Astrocyte of the spinal cord (primary cell): ENCODE measurements around the gene PTGES3.

ENCODE experiments used
- DNase-seq: peaks from one replicate; pipeline ENCODE4 v3.0.0; 2011; ENCODE audit warnings: low read depth, low spot score
- H3K4me3 ChIP-seq: 2 replicates; pipeline ENCODE4 v1.5.1; 2011; ENCODE audit warnings: low read depth, mild to moderate bottlenecking, low read length, moderate library complexity
- in situ Hi-C: cut with HindIII; loops from 2 replicates; pipeline ENCODE4 v1.10.0; 2017; ENCODE audit warnings: low sequenced_read_pairs
- TF ChIP-seq, protein P1 (sequence below): IDR thresholded peaks from 2 replicates; pipeline ENCODE4 v1.5.1; 2012; ENCODE audit warnings: low read depth, mild to moderate bottlenecking, low read length, inconsistent platforms

Gene PTGES3

DNA sequence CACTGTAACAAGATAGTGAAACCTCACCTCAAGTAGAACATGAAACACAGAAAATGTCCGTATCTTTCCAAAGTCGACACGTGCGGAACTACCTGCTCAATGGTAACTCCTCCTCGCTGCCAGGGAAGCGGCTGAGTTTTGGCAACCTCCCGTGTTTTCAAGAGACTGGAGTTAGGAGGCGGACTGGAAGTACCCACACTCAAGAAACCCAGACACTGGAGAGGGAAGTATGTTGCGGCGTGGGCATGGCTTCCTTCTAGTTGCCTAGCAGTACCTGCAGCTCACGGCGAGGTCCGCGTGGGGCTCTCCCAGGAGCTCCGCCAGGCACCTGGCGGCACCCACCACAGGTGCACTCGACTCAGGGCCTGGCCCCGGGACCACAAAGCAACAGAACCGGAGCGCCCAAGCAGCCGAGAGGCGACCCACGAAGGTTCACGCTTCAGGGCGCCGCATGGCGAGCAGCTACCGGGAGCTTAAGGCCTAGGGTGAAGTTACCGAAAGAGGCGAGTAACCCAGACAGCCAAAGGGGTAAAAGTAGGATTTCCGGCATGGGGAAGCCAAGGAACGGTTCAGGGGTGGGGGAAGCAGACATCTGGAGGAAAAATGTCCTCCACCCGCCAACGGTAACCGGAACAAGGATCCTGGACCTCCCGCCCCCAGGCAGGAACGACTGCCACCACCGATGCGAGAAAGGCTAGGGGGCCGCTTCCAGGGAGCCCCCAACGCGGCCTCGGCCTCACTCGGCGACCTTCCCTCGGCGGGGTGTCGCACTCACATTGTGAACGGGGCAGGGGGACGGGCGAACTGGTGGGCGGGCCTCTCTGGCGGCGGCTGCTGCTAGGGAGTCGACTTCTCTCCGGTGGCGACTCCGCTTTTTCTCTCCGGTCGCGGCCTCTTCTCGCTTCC lies 608 bp downstream of the PTGES3 start:
- in situ Hi-C loops, result no loop called here
- peak overlapping the region; percentile 100 for H3K4me3 ChIP-seq
- DNase-seq, result peak; percentile 43
- TF ChIP-seq, protein P1, sequence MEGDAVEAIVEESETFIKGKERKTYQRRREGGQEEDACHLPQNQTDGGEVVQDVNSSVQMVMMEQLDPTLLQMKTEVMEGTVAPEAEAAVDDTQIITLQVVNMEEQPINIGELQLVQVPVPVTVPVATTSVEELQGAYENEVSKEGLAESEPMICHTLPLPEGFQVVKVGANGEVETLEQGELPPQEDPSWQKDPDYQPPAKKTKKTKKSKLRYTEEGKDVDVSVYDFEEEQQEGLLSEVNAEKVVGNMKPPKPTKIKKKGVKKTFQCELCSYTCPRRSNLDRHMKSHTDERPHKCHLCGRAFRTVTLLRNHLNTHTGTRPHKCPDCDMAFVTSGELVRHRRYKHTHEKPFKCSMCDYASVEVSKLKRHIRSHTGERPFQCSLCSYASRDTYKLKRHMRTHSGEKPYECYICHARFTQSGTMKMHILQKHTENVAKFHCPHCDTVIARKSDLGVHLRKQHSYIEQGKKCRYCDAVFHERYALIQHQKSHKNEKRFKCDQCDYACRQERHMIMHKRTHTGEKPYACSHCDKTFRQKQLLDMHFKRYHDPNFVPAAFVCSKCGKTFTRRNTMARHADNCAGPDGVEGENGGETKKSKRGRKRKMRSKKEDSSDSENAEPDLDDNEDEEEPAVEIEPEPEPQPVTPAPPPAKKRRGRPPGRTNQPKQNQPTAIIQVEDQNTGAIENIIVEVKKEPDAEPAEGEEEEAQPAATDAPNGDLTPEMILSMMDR, result no peak

DNA sequence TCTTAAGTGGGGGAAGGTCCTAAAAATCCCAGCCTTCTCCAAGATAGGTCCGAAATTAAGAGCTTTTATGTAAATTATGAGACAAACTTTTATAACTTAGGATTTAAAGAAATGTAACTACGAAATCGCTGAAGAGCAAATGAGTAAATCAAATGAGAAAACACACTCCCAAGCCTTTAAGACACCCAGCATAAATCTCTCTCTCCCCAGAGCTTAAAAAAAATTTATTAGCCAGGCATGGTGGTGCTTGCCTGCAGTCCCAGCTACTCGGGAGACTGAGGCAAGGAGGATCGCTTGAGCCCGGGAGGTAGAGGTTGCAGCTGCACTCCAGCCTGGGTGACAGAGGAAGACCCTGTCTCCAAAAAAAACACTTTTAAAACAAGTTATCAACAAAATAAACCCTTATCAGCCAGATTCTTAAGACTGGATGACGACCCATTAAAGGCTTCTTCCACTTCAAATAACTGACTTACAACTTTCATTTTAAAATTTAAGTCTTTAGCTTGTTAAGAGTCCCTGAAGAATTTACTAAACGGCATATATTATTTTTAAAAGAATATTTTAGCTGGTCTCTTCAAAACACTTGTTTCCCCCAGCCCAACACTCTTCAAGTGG lies 3.2 kb downstream of the PTGES3 start:
- no peak for DNase-seq
- TF ChIP-seq, protein P1, result no peak
- in situ Hi-C loops, result no loop called here
- peak overlapping the region; percentile 27 for H3K4me3 ChIP-seq

GRCh38 chr12:56682323-56682722 lies 5.8 kb downstream of the PTGES3 start:
- in situ Hi-C loops, result no loop called here
- H3K4me3 ChIP-seq, result no peak overlapping the region
- no peak for DNase-seq
- TF ChIP-seq, protein P1, result no peak

- DNase-seq, result no peak
- in situ Hi-C loops, result no loop called here
- TF ChIP-seq, protein P1, result no peak
- H3K4me3 ChIP-seq, result no peak overlapping the region
These were observed 8.1 kb downstream of the PTGES3 start for GRCh38 chr12:56679883-56680575.

DNA sequence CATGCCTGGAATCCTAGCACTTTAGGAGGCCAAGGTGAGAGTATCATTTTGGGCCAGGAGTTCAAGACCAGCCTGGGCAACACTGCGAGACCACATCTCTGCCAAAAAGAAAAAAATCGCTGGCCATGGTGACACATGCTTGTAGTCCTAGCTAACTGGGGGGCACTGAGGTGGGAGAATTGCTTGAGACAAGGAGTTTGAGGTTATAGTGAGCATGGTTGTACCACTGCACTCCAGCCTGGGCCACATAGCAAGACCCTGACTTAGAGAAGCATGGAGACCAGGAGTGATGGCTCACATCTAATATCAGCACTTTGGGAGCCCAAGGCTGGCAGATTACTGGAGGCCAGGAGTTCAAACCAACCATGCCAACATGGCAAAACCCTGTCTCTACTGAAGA lies 9.2 kb downstream of the PTGES3 start:
- in situ Hi-C loops, result no loop called here
- no peak for DNase-seq
- TF ChIP-seq, protein P1, result no peak
- H3K4me3 ChIP-seq, result no peak overlapping the region

GRCh38 chr12:56677680-56678079 lies 10.4 kb downstream of the PTGES3 start:
- in situ Hi-C loops, result no loop called here
- TF ChIP-seq, protein P1, result no peak
- DNase-seq, result no peak
- no peak overlapping the region for H3K4me3 ChIP-seq
